ENCODE results near the gene TMEM134.

TMEM134 gene

GRCh38 chr11:67507864-67508485 is 38.9 kb upstream of the TMEM134 start, which contains the start of gene CDK2AP2:
Gene CDK2AP2 (minus strand): TSS chr11:67508162. CDS start chr11:67508082, 80 bp downstream.
- TF ChIP-seq CTCF (conservative IDR thresholded peaks at IDR 0.05; ENCODE audit: low read length) = no peak
- DNase-seq (ENCODE audit: low read depth) = peak; percentile 100
- H3K4me3 ChIP-seq (ENCODE audit: low read length) = peak within 1 kb of the TSS; percentile 84

- H3K4me3 ChIP-seq (ENCODE audit: low read length) = peak overlapping the region; percentile 77
- DNase-seq (ENCODE audit: low read depth) = peak; percentile 64
- TF ChIP-seq CTCF (conservative IDR thresholded peaks at IDR 0.05; ENCODE audit: low read length) = no peak
Observed at GRCh38 chr11:67507242-67507863, 38.3 kb upstream of the TMEM134 start.

GRCh38 chr11:67506426-67507051 is 37.5 kb upstream of the TMEM134 start:
- no peak overlapping the region; the same call in 1 of the 2 replicates for H3K4me3 ChIP-seq (ENCODE audit: low read length)
- no peak for DNase-seq (ENCODE audit: low read depth)
- TF ChIP-seq CTCF (conservative IDR thresholded peaks at IDR 0.05; ENCODE audit: low read length) = no peak

GRCh38 chr11:67505605-67506396 is 36.8 kb upstream of the TMEM134 start:
- TF ChIP-seq CTCF (conservative IDR thresholded peaks at IDR 0.05; ENCODE audit: low read length) = peak; percentile 83
- DNase-seq (ENCODE audit: low read depth) = peak; percentile 93
- H3K4me3 ChIP-seq (ENCODE audit: low read length) = peak overlapping the region; percentile 45

- peak; percentile 29 for DNase-seq (ENCODE audit: low read depth)
- no peak for TF ChIP-seq CTCF (conservative IDR thresholded peaks at IDR 0.05; ENCODE audit: low read length)
- peak within 1 kb of the TSS; percentile 76 for H3K4me3 ChIP-seq (ENCODE audit: low read length)
Observed at GRCh38 chr11:67504950-67505581, 36.0 kb upstream of the TMEM134 start, which contains the start of gene PITPNM1. Gene PITPNM1 (minus strand): TSS chr11:67505363. CDS start chr11:67504180, 1,183 bp downstream.

GRCh38 chr11:67504005-67504949 is 35.2 kb upstream of the TMEM134 start:
- no peak for DNase-seq (ENCODE audit: low read depth)
- TF ChIP-seq CTCF (conservative IDR thresholded peaks at IDR 0.05; ENCODE audit: low read length) = no peak
- H3K4me3 ChIP-seq (ENCODE audit: low read length) = peak overlapping the region; percentile 76

Measured in AG10803 (cell line).